Type B pancreatic cell (in vitro differentiated cells): ENCODE data around the gene SNAPC2. TPM values are rescaled to one million over a fixed set of nuclear protein-coding genes. Genes with fewer than 3 reads are reported as not detected.
A peak's percentile ranks its signal among the peaks of the same experiment; 100 is the strongest.

ENCODE experiments used
- DNase-seq: peaks from one replicate; pipeline ENCODE4 v3.0.0; 2021; ENCODE audit warnings: mixed read lengths; ENCODE audit not compliant: unreplicated experiment; ENCODE audit errors: extremely low spot score
- H3K27ac Mint-ChIP-seq: 2 replicates; pipeline ENCODE4 v1.8.0; 2021; ENCODE audit warnings: mild to moderate bottlenecking, mixed read lengths
- H3K27me3 Mint-ChIP-seq: 2 replicates; pipeline ENCODE4 v1.8.0; 2021; ENCODE audit warnings: mixed read lengths
- H3K36me3 Mint-ChIP-seq: 2 replicates; pipeline ENCODE4 v1.8.0; 2021; ENCODE audit warnings: mixed read lengths
- H3K4me1 Mint-ChIP-seq: one replicate; pipeline ENCODE4 v1.8.0; 2021; ENCODE audit warnings: mixed read lengths; ENCODE audit not compliant: unreplicated experiment
- H3K4me3 Mint-ChIP-seq: 2 replicates; pipeline ENCODE4 v1.8.0; 2021; ENCODE audit warnings: mild to moderate bottlenecking, mixed read lengths
- H3K9me3 Mint-ChIP-seq: 2 replicates; pipeline ENCODE4 v1.8.0; 2021; ENCODE audit warnings: mixed read lengths
- total RNA-seq: library from RNA; stranded (reverse); gene quantifications from 2 replicates; pipeline ENCODE4 v1.2.1, GENCODE V29; 2021; ENCODE audit warnings: low replicate concordance
- TF ChIP-seq, protein P1 (sequence below): fragments of 200-600 bp; sonication (generic); conservative IDR thresholded peaks from 2 replicates; pipeline ENCODE4 v1.5.0; 2021; ENCODE audit warnings: antibody characterized with exemption, mild to moderate bottlenecking

Gene SNAPC2
- total RNA-seq, 1 donor from 2014 or later = 15.0 TPM

DNA sequence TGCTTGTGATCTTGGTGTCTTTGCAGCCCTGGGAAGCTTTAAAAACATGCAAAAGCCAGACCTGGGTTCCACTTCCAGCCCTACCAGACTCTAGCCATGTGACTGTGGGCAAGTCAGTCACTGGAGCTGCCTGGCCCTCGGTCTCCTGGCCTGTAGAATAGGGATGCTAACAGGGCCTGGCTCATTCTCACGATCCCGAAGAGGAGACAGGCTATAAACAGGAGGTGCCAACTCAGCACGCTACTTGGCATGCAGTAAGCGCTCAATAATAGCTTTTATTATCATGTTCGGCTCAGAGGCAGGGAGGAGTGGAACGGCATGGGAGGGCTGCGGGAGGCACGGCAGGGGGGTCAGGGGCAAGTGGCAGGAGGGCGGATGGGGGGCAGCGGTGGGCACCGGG, 4.1 kb downstream of the SNAPC2 start:
- peaks cover 4% of the 10 kb centered on the region for H3K36me3 Mint-ChIP-seq
- H3K4me1 Mint-ChIP-seq = peaks cover 28% of the 10 kb centered on the region
- TF ChIP-seq, protein P1, sequence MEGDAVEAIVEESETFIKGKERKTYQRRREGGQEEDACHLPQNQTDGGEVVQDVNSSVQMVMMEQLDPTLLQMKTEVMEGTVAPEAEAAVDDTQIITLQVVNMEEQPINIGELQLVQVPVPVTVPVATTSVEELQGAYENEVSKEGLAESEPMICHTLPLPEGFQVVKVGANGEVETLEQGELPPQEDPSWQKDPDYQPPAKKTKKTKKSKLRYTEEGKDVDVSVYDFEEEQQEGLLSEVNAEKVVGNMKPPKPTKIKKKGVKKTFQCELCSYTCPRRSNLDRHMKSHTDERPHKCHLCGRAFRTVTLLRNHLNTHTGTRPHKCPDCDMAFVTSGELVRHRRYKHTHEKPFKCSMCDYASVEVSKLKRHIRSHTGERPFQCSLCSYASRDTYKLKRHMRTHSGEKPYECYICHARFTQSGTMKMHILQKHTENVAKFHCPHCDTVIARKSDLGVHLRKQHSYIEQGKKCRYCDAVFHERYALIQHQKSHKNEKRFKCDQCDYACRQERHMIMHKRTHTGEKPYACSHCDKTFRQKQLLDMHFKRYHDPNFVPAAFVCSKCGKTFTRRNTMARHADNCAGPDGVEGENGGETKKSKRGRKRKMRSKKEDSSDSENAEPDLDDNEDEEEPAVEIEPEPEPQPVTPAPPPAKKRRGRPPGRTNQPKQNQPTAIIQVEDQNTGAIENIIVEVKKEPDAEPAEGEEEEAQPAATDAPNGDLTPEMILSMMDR = no peak
- H3K27me3 Mint-ChIP-seq = peaks cover 7% of the 10 kb centered on the region
- no peak for DNase-seq
- no peaks in the 10 kb centered on the region for H3K9me3 Mint-ChIP-seq
- peak overlapping the region; percentile 82 for H3K4me3 Mint-ChIP-seq
- H3K27ac Mint-ChIP-seq = peak overlapping the region; percentile 70

DNA sequence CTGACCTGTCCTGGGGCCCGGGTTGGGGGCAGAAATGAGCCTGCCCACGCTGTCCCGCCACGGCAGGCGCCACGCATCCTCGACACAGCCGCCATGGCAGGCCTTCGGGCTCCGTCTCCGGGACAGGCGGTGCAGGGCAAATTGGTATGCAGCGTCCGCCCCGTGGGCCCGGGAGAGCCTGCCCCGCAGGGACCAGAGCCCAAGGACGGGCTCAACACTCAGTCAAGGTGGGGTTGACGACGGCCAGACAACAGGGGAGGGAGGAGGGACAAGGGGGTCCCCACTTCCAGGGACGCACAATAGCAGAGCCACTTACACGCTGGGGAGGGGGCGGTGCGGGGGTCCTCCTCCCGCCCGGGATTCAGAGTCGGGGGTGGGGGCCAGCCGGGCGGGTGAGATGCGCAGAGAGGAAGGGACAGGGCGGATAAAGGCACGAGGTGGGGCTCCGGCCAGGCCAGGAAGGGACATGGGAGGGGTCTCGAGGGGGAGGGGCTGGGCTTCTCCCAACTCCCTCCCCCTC, 4.6 kb downstream of the SNAPC2 start:
- Mint-ChIP-seq H3K4me3 (peak overlapping the region; percentile 73), H3K4me1 (peaks cover 27% of the 10 kb centered on the region), H3K27ac (peak overlapping the region; percentile 70), H3K27me3 (peaks cover 5% of the 10 kb centered on the region), H3K36me3 (peaks cover 4% of the 10 kb centered on the region), H3K9me3 (no peaks in the 10 kb centered on the region)
- TF ChIP-seq, protein P1 = no peak
- DNase-seq = no peak

GRCh38 chr19:7925171-7925851, 5.2 kb downstream of the SNAPC2 start:
- no peaks in the 10 kb centered on the region for H3K9me3 Mint-ChIP-seq
- peak; percentile 95 for DNase-seq
- no peaks in the 10 kb centered on the region for H3K27me3 Mint-ChIP-seq
- H3K36me3 Mint-ChIP-seq = peaks cover 4% of the 10 kb centered on the region
- H3K4me1 Mint-ChIP-seq = peaks cover 23% of the 10 kb centered on the region
- H3K4me3 Mint-ChIP-seq = peak overlapping the region; percentile 93
- TF ChIP-seq, protein P1 = peak; percentile 99
- H3K27ac Mint-ChIP-seq = peak overlapping the region; percentile 92

DNA sequence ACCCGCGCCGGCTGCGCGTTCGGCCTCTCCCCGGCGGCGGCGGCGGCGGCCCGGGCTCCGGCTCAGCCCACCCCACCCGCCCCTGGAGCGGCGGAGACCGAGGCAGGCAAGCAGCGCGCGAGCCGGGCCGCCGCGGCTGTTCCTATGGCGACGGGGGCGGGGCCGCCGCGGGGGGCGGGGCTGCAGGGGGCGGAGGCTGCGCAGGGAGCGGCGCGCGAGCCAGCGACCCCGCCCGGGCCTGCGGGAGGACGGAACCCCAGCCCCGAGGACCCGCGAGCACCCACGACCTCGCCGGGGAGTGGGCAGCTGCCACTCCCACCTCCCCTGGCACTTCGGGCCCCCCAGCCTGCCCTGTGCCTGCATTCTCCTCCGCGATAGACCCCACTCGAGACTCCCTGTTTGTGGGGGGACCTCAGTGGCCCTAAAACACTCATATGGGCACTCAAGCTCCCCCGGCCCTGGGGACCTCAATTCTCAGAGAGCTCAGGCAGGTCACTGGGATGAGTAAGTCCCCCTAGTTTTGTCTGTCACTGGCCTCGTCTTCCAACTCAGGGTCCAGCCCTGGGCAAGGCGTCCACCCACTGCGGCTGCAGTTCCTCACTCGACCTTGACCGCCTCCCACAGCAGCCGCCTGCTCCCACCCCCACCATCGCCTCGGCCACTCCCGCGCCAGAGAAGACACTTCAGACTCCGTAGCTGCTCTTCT, 6.0 kb downstream of the SNAPC2 start, which contains the start of gene CTXN1:
CTXN1 (minus strand) TSS at position 115 of the 706 bp plus-strand sequence. CDS start 597 bp downstream, outside the sequence.
- peak within 1 kb of the TSS; percentile 92 for H3K27ac Mint-ChIP-seq
- peaks cover 4% of the 10 kb centered on the region for H3K36me3 Mint-ChIP-seq
- H3K9me3 Mint-ChIP-seq = no peaks in the 10 kb centered on the region
- TF ChIP-seq, protein P1 = peak; percentile 57
- peak within 1 kb of the TSS; percentile 93 for H3K4me3 Mint-ChIP-seq
- no peaks in the 10 kb centered on the region for H3K27me3 Mint-ChIP-seq
- H3K4me1 Mint-ChIP-seq = peaks cover 18% of the 10 kb centered on the region
- peak; percentile 91 for DNase-seq

GRCh38 chr19:7926727-7927604, 6.8 kb downstream of the SNAPC2 start:
- H3K4me3 Mint-ChIP-seq = peak overlapping the region; percentile 87
- H3K36me3 Mint-ChIP-seq = peaks cover 4% of the 10 kb centered on the region
- TF ChIP-seq, protein P1 = peak; percentile 10
- no peaks in the 10 kb centered on the region for H3K9me3 Mint-ChIP-seq
- DNase-seq = peak; percentile 70
- H3K27ac Mint-ChIP-seq = peak overlapping the region; percentile 84
- peaks cover 16% of the 10 kb centered on the region for H3K4me1 Mint-ChIP-seq
- H3K27me3 Mint-ChIP-seq = no peaks in the 10 kb centered on the region
